NCI-H187 treated with DMSO at 0.1 percent for 48 hours (cell line): Measurements from ENCODE around the gene TMEM201.

Experiments used
- DNase-seq: peaks from one replicate; lab custom pipeline; 2025; lab: John Stamatoyannopoulos, UW

Gene TMEM201

DNA sequence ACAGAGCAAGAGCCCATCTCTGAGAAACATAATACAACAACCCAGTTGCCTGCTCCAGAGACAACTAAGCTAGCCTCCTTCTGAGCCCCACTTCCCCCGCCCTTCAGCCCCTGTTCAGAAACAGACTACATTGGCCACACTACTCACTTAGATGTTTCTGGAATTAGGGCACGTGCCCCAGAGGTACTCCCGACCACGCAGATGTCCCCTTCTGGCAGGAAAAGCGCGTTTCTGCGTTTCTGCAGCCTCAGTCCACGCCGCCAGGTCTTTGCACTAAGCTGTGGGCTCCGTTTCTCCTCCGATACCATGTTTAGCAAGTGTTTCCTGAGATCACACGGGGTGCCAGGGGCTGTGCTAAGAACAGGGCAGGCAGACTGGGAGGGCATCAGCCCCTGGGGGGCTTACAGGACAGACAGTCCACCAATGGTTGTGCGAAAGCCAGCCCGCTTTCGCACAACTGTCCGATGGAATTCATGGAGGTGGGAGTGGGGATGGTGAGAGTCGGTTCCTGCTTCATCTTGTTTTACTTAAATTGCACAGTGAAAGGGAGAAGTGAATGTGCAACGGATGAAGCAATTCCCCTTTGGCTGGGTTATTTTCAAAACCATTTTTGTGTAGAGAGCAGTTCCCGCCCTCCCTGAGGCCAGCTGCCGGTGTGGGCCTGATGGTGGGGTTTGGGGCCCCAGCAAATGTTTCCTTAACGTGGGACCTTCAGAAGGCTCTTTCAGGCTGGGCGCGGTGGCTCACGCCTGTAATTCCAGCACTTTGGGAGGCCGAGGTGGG is 65.5 kb downstream of the TMEM201 start:
- no peak for DNase-seq

DNA sequence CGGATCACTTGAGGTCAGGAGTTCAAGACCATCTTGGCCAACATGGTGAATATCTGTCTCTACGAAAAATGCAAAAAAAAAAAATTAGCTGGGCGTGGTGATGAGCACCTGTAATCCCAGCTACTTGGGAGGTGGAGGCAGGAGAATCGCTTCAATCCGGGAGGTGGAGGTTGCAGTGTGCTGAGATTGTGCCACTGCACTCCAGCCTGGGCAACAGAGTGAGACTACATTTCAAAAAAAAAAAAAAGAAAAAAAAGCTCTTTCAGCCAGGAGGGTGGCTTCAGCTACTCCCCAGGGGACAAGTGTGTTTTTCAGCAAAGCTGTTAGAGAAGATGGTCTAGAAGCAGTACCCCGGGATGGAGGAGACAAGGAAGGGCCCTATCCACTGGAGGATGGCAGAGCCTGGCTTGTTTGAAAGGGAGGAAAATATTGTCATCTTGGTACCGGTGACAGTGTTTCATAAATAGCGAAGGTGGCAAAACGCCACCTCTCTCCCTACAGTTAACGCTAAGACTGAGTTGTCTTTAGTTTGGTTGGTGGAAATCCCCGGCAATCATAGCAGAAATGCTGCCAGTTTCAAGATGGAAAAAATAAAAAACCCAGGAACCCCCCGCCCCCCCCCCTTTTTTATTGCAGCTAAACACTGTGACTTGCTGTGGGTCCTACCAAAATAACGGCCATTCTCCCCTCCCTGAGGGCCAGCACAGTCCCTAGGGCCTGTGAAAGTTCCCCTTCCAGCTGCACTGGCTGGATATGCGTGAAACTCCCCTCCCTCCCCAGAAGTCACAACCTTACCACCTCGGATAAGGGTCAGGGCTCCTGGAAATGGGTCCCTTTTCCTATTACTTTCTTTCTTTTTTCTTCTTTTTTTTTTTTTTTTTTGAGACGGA is 66.4 kb downstream of the TMEM201 start:
- no peak for DNase-seq

DNA sequence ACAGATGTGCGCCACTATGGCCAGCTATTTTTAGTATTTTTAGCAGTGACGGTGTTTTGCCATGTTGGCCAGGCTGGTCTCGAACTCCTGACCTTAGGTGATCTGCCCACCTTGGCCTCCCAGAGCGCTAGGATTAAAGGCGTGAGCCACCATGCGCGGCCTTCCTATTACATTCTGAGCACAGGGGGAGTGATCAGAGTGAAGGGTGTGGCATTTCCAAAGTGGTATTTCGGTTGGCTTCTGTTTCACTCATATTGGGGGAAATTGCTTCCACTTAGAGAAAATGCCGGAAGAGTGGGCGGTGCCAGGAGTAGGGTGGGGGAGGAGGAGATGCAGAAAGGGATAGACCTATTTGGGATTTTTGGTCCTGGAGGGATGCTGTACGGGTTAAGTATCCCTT is 67.1 kb downstream of the TMEM201 start:
- no peak for DNase-seq

DNA sequence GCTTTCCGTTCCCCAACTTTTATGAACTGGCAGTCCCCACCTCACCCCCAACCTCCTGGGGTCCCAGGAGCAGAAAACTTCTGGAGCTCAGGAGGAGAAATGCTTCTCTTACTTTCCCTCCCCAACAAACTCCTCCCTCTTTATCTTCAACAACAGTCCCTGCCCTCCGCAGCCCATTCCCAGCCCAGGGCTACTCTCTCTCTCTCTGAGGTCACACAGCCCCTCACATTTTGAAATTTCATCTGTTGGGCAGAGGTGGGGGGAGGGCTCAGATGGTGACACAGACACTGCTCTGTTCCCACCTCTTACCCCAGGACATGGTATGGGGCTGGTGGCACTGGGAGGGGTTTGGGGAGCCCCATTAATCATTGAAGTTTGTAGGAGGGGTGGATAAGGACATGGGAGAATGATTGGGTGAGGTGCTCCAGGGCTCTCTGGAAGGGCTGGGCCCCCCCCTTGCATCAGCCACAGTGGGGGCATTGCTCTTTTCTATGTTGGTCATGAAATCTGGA is 68.9 kb downstream of the TMEM201 start:
- no peak for DNase-seq

DNA sequence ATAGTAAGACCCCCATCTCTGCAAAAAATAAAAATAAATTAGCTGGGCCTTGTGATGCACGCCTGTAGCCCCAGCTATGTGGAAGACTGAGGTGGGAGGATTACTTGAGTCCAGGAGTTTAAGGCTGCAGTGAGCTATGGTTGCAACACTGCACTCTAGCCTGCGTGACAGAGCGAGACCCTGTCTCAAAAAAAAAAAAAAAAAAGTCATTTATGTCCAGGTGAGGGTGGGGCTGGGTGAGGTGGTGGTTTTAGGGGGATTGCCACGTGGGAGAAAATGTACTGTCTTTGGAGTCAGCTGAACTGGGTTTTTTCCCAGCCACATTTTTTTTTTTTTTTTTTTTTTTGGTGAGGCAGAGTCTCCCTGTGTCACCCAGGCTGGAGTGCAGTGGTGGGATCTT is 69.5 kb downstream of the TMEM201 start:
- DNase-seq = no peak

DNA sequence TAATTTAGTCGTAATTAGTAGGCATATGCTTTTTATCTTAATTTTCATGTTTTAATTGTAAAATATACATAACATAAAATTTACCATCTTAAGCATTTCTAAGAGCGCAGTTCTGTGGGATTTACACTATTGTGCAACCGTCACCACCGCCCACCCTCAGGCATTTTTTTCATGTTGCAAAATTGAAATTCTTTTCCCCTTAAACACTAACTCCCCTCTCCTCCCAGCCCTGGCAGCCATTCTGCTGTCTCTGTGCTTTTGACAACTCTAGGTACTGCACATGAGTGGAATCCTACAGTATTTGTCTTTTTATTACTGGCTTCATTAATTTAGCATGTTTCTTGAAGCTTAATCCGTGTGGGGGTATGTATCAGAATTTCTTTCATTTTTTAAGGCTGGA is 70.6 kb downstream of the TMEM201 start:
- no peak for DNase-seq

DNA sequence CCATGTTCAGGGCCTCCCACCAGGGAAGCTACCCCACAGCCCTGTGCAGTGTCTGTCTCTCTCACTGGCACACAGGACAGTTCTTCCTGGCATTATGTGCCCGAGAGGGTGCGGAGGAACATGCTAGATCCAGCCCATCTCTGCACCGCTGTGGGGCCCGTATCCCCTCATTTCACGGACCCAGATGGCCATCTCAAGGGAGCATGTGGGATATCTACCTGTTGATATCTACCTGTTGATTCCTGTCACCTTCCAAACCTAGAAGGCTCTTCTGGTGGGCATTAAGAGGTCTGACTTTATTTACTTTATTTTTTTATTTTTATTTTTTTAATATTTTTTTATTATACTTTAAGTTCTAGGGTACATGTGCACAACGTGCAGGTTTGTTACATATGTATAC is 74.5 kb downstream of the TMEM201 start:
- no peak for DNase-seq
